ENCODE results near the gene RAB3IL1.

The RAB3IL1 gene

DNA sequence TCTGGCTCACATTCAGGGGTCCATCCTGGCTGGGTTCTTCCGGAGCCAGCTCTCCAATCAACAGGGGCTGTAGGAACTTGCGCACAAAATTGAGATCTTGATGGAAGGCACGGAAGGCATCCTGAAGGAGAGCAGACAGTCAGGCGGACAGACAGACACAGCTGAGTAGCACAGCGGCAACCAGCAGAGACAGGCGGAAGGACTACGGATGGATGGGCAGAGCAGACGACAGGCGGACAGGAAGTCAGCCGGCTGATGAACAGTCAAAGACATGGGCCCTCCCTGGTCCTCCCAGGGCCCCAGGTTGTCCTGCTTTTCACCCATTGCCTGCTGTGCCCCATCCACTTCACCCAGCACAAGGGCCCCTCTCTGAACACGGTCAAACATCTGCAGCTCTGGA, 37.3 kb downstream of the RAB3IL1 start:
- WGBS, 2 experiments, result 91 to 92% methylated on average over 11 of the region's 11 CpGs
- Histone ChIP-seq H3K4me1 (ENCODE audit: control insufficient read depth, insufficient read depth, low read length) (no peaks in the 10 kb centered on the region), H3K27me3 (ENCODE audit: control insufficient read depth, insufficient read depth, low read length, poor library complexity, severe bottlenecking) (no peaks in the 10 kb centered on the region), H3K27ac (ENCODE audit: insufficient read depth, low read depth, low read length, poor library complexity, severe bottlenecking) (no peak overlapping the region), H3K36me3 (ENCODE audit: control insufficient read depth, insufficient read depth, low read length) (no peaks in the 10 kb centered on the region), H3K4me3 (ENCODE audit: insufficient read depth, low read depth, low read length) (no peak overlapping the region), H3K9me3 (ENCODE audit: control insufficient read depth, low read length) (no peaks in the 10 kb centered on the region)

DNA sequence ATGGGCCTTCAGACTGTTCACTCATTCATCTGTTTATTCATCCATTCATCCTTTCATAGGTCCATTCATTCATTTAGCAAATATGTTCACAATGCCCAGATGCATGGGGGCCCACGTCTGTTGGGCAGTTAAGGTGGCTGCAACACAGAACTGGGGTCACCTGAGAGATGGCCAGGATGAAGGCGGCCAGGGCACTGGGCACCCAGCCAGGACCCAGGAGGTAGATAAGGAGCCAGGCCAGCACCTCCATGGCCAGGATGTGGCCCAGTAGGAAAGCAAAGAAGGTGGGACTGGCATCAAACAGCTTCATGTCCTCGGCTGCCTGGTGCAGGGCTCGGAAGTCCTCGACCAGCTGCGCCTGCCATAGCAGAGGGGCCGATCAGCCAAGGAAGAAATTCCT, 38.2 kb downstream of the RAB3IL1 start:
- 91% methylated on average over 7 of the region's 7 CpGs for WGBS, 2 experiments
- no peak overlapping the region for H3K27ac ChIP-seq (ENCODE audit: insufficient read depth, low read depth, low read length, poor library complexity, severe bottlenecking)

DNA sequence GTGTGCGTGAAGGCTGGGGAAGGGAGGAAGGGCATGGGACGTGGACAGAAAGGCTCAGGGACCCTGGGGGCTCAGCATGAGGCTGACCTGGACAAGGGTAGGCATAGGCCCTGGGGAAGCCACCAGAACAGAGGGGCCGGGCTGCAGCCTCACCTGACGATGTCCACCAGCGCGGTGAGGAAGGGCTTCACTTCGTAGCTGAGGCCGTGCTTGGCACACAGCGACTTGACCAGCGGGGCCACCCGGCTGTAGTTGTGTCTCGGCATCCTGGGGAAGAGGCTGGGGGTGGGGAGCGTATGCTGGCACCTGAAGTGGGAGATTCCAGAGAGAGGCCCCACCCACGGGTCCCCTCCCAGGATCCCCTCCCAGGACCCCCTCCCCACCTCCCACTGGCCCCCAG, 41.7 kb downstream of the RAB3IL1 start:
- peaks cover 11% of the 10 kb centered on the region for H3K27me3 ChIP-seq (ENCODE audit: control insufficient read depth, insufficient read depth, low read length, poor library complexity, severe bottlenecking)
- H3K9me3 ChIP-seq (ENCODE audit: control insufficient read depth, low read length), result no peaks in the 10 kb centered on the region
- H3K4me1 ChIP-seq (ENCODE audit: control insufficient read depth, insufficient read depth, low read length), result peaks cover 3% of the 10 kb centered on the region
- no peak overlapping the region for H3K4me3 ChIP-seq (ENCODE audit: insufficient read depth, low read depth, low read length)
- no peaks in the 10 kb centered on the region for H3K36me3 ChIP-seq (ENCODE audit: control insufficient read depth, insufficient read depth, low read length)
- no peak overlapping the region for H3K27ac ChIP-seq (ENCODE audit: insufficient read depth, low read depth, low read length, poor library complexity, severe bottlenecking)
- 92 to 93% methylated on average over 13 to 14 of the region's 14 CpGs for WGBS, 2 experiments

More for the DNA sequence above, 38.2 kb downstream of the RAB3IL1 start:
- no peaks in the 10 kb centered on the region for H3K4me1 ChIP-seq (ENCODE audit: control insufficient read depth, insufficient read depth, low read length)
- H3K4me3 ChIP-seq (ENCODE audit: insufficient read depth, low read depth, low read length), result no peak overlapping the region
- H3K27me3 ChIP-seq (ENCODE audit: control insufficient read depth, insufficient read depth, low read length, poor library complexity, severe bottlenecking), result no peaks in the 10 kb centered on the region
- no peaks in the 10 kb centered on the region for H3K9me3 ChIP-seq (ENCODE audit: control insufficient read depth, low read length)
- H3K36me3 ChIP-seq (ENCODE audit: control insufficient read depth, insufficient read depth, low read length), result no peaks in the 10 kb centered on the region

DNA sequence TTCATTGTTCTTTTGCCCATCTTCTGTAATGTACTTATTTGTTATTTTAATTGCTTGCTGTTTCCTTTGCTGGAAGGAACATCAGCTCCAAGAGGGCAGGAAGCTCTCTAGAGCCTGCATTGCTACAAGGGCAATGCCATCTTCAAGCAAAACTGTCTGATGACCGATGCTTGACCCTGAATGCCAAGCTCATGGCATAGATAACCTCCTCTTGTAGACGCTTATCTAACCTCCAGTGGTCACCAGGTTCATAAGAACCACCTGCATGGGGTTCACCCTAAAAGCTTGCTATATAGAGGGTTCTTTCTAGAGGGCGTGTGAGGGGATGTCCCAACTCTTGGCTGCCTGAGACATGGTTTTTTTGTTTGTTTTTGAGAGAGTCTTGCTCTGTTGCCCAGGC, 42.5 kb downstream of the RAB3IL1 start:
- Histone ChIP-seq H3K27ac (ENCODE audit: insufficient read depth, low read depth, low read length, poor library complexity, severe bottlenecking) (no peak overlapping the region), H3K9me3 (ENCODE audit: control insufficient read depth, low read length) (no peaks in the 10 kb centered on the region), H3K36me3 (ENCODE audit: control insufficient read depth, insufficient read depth, low read length) (no peaks in the 10 kb centered on the region), H3K4me3 (ENCODE audit: insufficient read depth, low read depth, low read length) (no peak overlapping the region), H3K27me3 (ENCODE audit: control insufficient read depth, insufficient read depth, low read length, poor library complexity, severe bottlenecking) (peaks cover 11% of the 10 kb centered on the region), H3K4me1 (ENCODE audit: control insufficient read depth, insufficient read depth, low read length) (peaks cover 3% of the 10 kb centered on the region)
- whole genome bisulfite sequencing, 2 experiments, result 90 to 91% methylated on average over 3 of the region's 3 CpGs

DNA sequence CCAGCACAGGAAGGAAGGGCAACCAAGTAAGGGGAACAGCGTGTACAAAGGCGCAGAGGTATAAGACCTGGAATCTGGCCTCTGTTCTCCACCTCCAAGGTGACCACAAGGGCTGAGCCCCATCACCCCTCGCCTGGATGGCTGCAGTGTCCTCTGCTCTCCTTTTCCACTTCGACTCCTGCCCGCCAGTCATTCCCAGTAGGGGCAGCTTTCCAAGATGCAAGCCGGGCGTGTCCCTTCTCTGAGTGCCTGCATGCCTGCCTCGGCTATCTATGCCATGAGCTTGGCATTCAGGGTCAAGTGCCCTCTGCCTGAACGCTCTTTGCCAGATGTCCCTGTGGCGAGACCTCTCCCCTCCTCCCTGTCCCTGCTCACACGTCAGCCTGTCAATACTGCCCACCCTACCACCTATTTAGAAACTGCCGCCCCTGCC, 43.0 kb downstream of the RAB3IL1 start:
- no peak overlapping the region for H3K27ac ChIP-seq (ENCODE audit: insufficient read depth, low read depth, low read length, poor library complexity, severe bottlenecking)
- peaks cover 11% of the 10 kb centered on the region for H3K27me3 ChIP-seq (ENCODE audit: control insufficient read depth, insufficient read depth, low read length, poor library complexity, severe bottlenecking)
- WGBS, 2 experiments, result 80 to 83% methylated on average over 12 of the region's 12 CpGs
- no peaks in the 10 kb centered on the region for H3K9me3 ChIP-seq (ENCODE audit: control insufficient read depth, low read length)
- H3K36me3 ChIP-seq (ENCODE audit: control insufficient read depth, insufficient read depth, low read length), result no peaks in the 10 kb centered on the region
- no peak overlapping the region for H3K4me3 ChIP-seq (ENCODE audit: insufficient read depth, low read depth, low read length)
- peaks cover 3% of the 10 kb centered on the region for H3K4me1 ChIP-seq (ENCODE audit: control insufficient read depth, insufficient read depth, low read length)

DNA sequence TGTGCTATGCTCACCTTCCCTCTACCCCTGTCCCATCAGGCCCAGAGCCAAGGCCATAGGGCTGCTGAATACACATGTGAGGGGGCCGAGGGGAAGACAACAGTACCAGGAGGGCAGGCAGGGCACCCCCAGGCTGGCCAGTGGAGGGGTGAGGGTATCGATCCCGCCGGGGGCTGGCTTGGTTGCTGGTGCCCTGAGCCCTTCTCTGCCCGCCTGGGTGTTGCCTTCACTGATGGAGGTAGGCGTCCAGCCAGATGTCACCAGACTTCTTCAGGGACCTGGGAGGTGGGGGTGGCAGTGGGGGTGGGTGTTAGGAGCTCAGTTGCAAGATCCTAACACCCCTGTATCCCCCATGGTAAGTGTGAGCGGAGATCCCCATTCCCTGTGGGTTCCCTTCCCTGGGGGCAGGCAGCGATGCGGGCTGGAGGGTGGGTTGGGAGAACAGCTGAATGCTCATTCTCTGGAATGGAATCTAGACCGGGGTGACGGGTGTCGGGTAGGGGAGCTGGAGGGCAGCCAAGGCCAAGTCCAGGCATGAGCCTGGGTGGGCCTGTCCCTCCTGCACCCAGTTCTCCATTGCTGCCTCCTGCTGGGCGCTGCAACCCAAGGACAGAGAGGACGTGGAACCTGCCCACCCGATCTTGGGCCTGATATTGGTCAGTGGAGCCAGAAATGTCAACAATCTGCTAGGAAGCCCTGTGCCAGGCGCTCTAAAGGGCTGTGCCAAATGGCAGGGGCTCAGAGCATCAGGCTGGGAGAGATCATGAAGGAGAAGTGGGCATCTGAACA, 43.6 kb downstream of the RAB3IL1 start:
- peaks cover 11% of the 10 kb centered on the region for H3K27me3 ChIP-seq (ENCODE audit: control insufficient read depth, insufficient read depth, low read length, poor library complexity, severe bottlenecking)
- H3K36me3 ChIP-seq (ENCODE audit: control insufficient read depth, insufficient read depth, low read length), result no peaks in the 10 kb centered on the region
- H3K27ac ChIP-seq (ENCODE audit: insufficient read depth, low read depth, low read length, poor library complexity, severe bottlenecking), result no peak overlapping the region

DNA sequence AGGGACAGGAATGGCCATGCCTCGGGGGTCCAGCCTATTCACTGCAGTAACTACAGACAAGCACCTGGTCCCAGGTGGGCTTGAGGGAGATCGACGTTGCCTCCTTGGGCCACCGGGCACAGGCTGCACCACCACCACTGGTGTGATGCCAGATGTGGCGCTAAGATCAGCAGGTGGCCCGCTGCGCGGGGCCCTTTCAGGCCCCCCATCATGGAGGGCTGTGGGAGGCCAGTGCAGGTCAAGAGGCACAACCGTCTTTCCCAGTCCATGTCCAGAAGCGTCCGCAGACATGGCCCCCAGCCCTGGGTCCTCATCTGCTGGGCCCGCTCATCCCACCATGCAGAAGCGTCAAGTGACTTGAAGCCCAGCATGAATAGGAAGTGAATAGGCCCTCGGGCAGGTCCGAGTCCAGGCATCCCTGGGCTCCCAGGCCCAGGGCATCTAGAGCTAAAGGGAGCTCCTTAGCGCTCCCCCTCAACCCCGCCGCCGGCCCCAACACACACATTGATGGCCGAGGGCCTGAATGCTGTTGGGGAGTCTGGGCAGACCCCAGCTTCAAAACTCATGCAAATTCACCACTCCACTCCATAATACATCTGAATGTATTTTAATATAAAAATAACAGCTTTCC, 44.3 kb downstream of the RAB3IL1 start:
- Histone ChIP-seq H3K36me3 (ENCODE audit: control insufficient read depth, insufficient read depth, low read length) (no peaks in the 10 kb centered on the region), H3K9me3 (ENCODE audit: control insufficient read depth, low read length) (no peaks in the 10 kb centered on the region), H3K4me1 (ENCODE audit: control insufficient read depth, insufficient read depth, low read length) (peaks cover 3% of the 10 kb centered on the region), H3K27me3 (ENCODE audit: control insufficient read depth, insufficient read depth, low read length, poor library complexity, severe bottlenecking) (peaks cover 11% of the 10 kb centered on the region), H3K27ac (ENCODE audit: insufficient read depth, low read depth, low read length, poor library complexity, severe bottlenecking) (no peak overlapping the region), H3K4me3 (ENCODE audit: insufficient read depth, low read depth, low read length) (no peak overlapping the region)
- 89 to 90% methylated on average over 20 of the region's 20 CpGs for WGBS, 2 experiments

More for the DNA sequence above, 43.6 kb downstream of the RAB3IL1 start:
- no peaks in the 10 kb centered on the region for H3K9me3 ChIP-seq (ENCODE audit: control insufficient read depth, low read length)
- no peak overlapping the region for H3K4me3 ChIP-seq (ENCODE audit: insufficient read depth, low read depth, low read length)
- peaks cover 3% of the 10 kb centered on the region for H3K4me1 ChIP-seq (ENCODE audit: control insufficient read depth, insufficient read depth, low read length)
- 93 to 95% methylated on average over 16 of the region's 16 CpGs for WGBS, 2 experiments

DNA sequence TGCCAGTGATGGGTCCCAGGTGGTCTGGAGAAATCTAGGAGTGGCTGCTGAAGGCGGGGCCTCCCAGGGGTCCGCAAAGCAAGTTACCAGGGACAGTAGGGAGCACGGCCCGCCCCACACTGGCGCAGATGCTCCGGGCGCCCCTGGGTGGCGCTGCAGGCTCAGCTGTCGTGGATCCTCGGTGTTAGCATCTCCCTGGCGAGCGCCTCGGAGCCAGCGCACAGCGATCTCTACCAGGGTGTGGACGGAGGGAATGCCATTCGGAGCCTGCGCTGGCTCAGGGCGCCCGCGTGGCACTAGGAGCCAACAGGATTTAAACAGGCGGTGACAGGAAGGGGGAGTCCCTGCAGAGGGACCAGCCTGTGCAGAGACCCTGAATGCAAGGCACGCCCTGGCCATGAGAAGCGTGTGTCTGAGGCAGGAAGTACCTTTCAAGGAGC, 46.2 kb downstream of the RAB3IL1 start:
- Histone ChIP-seq H3K36me3 (ENCODE audit: control insufficient read depth, insufficient read depth, low read length) (peaks cover under 1% of the 10 kb centered on the region), H3K4me3 (ENCODE audit: insufficient read depth, low read depth, low read length) (no peak overlapping the region), H3K27ac (ENCODE audit: insufficient read depth, low read depth, low read length, poor library complexity, severe bottlenecking) (no peak overlapping the region), H3K9me3 (ENCODE audit: control insufficient read depth, low read length) (no peaks in the 10 kb centered on the region), H3K4me1 (ENCODE audit: control insufficient read depth, insufficient read depth, low read length) (peaks cover 3% of the 10 kb centered on the region), H3K27me3 (ENCODE audit: control insufficient read depth, insufficient read depth, low read length, poor library complexity, severe bottlenecking) (peaks cover 11% of the 10 kb centered on the region)
- 6% methylated on average over 24 of the region's 24 CpGs for WGBS, 2 experiments

DNA sequence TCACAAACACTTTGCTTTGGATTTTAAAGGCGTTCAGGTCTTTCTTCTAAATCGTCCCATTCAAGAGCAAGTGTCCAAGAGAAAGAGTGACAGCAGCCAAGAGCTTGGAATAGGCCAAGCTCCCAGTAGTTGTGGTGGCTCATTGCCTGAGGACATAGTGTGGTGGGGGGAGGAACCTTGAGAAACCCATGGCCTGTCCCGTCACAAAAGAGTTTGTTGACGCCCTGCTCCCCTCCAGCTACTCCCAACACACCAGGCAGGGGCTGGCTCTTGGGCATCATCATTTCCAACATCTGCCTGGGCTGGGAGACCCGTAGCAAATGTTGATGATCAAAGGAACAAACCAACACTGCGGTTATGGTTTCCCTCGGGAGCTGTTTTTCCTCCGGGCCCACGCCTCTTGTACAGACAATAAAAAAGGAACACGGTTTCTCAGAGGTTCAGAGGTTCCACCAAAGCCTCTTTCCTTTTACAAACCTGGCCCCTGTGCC, 46.8 kb downstream of the RAB3IL1 start:
- Histone ChIP-seq H3K27ac (ENCODE audit: insufficient read depth, low read depth, low read length, poor library complexity, severe bottlenecking) (no peak overlapping the region), H3K4me1 (ENCODE audit: control insufficient read depth, insufficient read depth, low read length) (peaks cover 3% of the 10 kb centered on the region), H3K9me3 (ENCODE audit: control insufficient read depth, low read length) (no peaks in the 10 kb centered on the region), H3K27me3 (ENCODE audit: control insufficient read depth, insufficient read depth, low read length, poor library complexity, severe bottlenecking) (peaks cover 11% of the 10 kb centered on the region), H3K4me3 (ENCODE audit: insufficient read depth, low read depth, low read length) (no peak overlapping the region), H3K36me3 (ENCODE audit: control insufficient read depth, insufficient read depth, low read length) (peaks cover 6% of the 10 kb centered on the region)
- WGBS, 2 experiments, result 75 to 77% methylated on average over 9 of the region's 10 CpGs

DNA sequence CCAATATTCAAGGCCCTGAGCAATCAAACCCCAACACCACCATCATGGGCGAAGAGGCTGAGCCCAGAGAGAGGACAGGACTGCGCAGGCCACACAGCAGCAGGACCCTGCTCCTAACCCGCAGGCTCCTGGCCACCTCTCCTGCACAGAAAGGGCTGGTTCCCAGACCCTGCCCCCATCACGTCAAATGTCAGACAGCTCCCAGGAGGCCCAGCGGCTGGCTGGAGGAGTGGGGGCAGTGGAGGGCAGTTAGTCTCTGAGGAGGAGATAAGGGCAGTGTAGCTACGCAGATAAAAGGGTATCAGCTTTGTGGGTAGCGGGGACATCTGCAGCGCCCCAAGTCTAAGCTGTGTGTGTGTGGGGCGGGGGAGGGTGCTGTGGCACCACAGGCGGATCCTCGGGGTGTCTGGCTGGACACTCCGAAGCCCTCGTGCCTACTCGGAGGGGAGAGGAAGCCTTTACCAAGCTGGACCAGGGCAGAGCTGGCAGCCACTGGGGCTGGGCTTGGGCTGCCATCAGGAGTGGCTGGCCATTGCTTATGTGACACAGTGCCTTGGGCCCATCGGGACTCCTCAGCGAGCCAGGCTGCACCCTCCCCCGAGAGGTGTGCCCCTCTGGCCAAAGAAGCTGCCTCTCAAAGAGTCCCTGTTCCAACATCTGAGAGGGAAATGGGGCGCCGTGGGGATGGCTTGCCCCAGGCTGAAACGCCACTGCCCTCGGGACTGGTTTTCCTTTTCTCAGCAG, 47.5 kb downstream of the RAB3IL1 start:
- Histone ChIP-seq H3K36me3 (ENCODE audit: control insufficient read depth, insufficient read depth, low read length) (peaks cover 13% of the 10 kb centered on the region), H3K27me3 (ENCODE audit: control insufficient read depth, insufficient read depth, low read length, poor library complexity, severe bottlenecking) (peaks cover 11% of the 10 kb centered on the region), H3K27ac (ENCODE audit: insufficient read depth, low read depth, low read length, poor library complexity, severe bottlenecking) (no peak overlapping the region), H3K4me1 (ENCODE audit: control insufficient read depth, insufficient read depth, low read length) (peaks cover 3% of the 10 kb centered on the region), H3K9me3 (ENCODE audit: control insufficient read depth, low read length) (no peaks in the 10 kb centered on the region), H3K4me3 (ENCODE audit: insufficient read depth, low read depth, low read length) (no peak overlapping the region)
- 87 to 88% methylated on average over 21 of the region's 21 CpGs for WGBS, 2 experiments
